Measurements from ENCODE around the gene RNASE1. TPM values are rescaled to one million over a fixed set of nuclear protein-coding genes. Genes with fewer than 3 reads are reported as not detected.

The RNASE1 gene
- total and polyA plus RNA-seq, 2 donors (not counting 3 experiments of a cell fraction or from before 2014, with no cell fraction given): 182 to 909 TPM

DNA sequence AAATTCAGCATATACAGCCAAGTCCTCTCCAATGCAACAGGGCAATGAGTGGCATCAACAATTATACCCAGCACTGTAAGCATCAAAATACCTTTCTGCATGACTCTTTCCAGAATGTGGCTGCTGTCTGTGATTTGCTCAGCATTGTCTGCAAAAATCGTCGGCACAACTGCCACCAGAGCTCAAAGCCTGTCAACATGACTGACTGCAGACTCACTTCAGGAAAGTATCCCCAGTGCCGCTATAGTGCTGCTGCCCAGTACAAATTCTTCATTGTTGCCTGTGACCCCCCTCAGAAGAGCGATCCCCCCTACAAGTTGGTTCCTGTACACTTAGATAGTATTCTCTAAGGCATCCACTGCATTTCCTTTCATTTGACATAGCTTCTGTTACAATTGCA lies 20.8 kb downstream of the RNASE1 start:
- dilution Hi-C loops (cut with MboI; ENCODE audit: extremely low pct_ligation_motif_present, low sequenced_read_pairs): no loop called here
- FAIRE-seq: peak; percentile 59

More for the DNA sequence above, 20.8 kb downstream of the RNASE1 start:
- peaks cover 2 to 10% of the 10 kb centered on the region in 2 experiments for H3K27me3 ChIP-seq (ENCODE audit: control insufficient read depth in 2 of 2, insufficient read depth in 2 of 2, low read length in 2 of 2)
- ChIA-PET POLR2A (interaction anchor here (1.8 kb wide), 1 partner anchor 18 kb away, joined by 7 read pairs; no protein-coding TSS in a partner anchor), CTCF (interaction anchor here (0.6 to 2.4 kb wide), 8 partner anchors 13 to 89 kb away, joined by 4 to 20 read pairs (median 6); partner anchors contain the start of gene RNASE1)
- peaks cover 20% of the 10 kb centered on the region for H3K4me1 ChIP-seq (ENCODE audit: control insufficient read depth, extremely low read depth, insufficient read depth, low read length)
- no TSS peak for BruUV-seq (replicated peaks)
- H3K36me3 ChIP-seq (ENCODE audit: control insufficient read depth in 2 of 2, extremely low read depth in 1 of 2, insufficient read depth in 2 of 2, low read length in 2 of 2): no peaks in the 10 kb centered on the region
- H3K9ac ChIP-seq (replicated peaks; ENCODE audit: extremely low read depth, insufficient read depth, low read length): peak overlapping the region; percentile 38
- no peaks in the 10 kb centered on the region for H3K79me2 ChIP-seq (ENCODE audit: control insufficient read depth, insufficient read depth, low read length)
- DNase-seq (ENCODE audit: low read depth, low spot score): peak; percentile 32
- intact Hi-C loops (cut with micrococcal nuclease): loop anchor here (1.0 to 10.0 kb wide), 4 partner anchors 7 to 193 kb away; partner anchors contain the start of gene RNASE1
- H3K9me1 ChIP-seq (replicated peaks; ENCODE audit: control insufficient read depth, extremely low read depth, insufficient read depth, low read length): no peaks in the 10 kb centered on the region
- H3K9me3 ChIP-seq (replicated peaks; ENCODE audit: control insufficient read depth, insufficient read depth, low read length): no peaks in the 10 kb centered on the region
- peak overlapping the region; percentile 84 for H3K4me2 ChIP-seq (ENCODE audit: insufficient read depth, low read length)
- H2AFZ ChIP-seq (ENCODE audit: low read depth, low read length): peak overlapping the region; percentile 72
- no peaks in the 10 kb centered on the region for H4K20me1 ChIP-seq (replicated peaks; ENCODE audit: control insufficient read depth, extremely low read depth, insufficient read depth, low read length)
- H3K4me3 ChIP-seq (replicated peaks in 1 of 3; ENCODE audit: insufficient read depth in 1 of 3, low read depth in 1 of 3, low read length in 3 of 3): peak overlapping the region in 1 of 3 experiments; percentile 35
- H3K27ac ChIP-seq (ENCODE audit: insufficient read depth, low read depth, low read length): no peak overlapping the region
- TF ChIP-seq, protein P1, sequence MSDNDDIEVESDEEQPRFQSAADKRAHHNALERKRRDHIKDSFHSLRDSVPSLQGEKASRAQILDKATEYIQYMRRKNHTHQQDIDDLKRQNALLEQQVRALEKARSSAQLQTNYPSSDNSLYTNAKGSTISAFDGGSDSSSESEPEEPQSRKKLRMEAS (IDR thresholded peaks at IDR 0.05; ENCODE audit: insufficient read depth, insufficient read length): no peak
- TF ChIP-seq POLR2AphosphoS5 (IDR thresholded peaks at IDR 0.05; ENCODE audit: insufficient read depth, low read depth, low read length) (no peak), GATA2 (IDR thresholded peaks at IDR 0.05; ENCODE audit: insufficient read depth, insufficient read length, low read depth, low read length) (no peak), EZH2 (IDR thresholded peaks at IDR 0.05; ENCODE audit: borderline replicate concordance, low read depth, low read length, severe bottlenecking) (no peak), MYC (IDR thresholded peaks at IDR 0.05; ENCODE audit: low read depth, low read length) (no peak)
- TF ChIP-seq, protein P2, sequence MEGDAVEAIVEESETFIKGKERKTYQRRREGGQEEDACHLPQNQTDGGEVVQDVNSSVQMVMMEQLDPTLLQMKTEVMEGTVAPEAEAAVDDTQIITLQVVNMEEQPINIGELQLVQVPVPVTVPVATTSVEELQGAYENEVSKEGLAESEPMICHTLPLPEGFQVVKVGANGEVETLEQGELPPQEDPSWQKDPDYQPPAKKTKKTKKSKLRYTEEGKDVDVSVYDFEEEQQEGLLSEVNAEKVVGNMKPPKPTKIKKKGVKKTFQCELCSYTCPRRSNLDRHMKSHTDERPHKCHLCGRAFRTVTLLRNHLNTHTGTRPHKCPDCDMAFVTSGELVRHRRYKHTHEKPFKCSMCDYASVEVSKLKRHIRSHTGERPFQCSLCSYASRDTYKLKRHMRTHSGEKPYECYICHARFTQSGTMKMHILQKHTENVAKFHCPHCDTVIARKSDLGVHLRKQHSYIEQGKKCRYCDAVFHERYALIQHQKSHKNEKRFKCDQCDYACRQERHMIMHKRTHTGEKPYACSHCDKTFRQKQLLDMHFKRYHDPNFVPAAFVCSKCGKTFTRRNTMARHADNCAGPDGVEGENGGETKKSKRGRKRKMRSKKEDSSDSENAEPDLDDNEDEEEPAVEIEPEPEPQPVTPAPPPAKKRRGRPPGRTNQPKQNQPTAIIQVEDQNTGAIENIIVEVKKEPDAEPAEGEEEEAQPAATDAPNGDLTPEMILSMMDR (IDR thresholded peaks at IDR 0.05; ENCODE audit: extremely low read depth in 1 of 2, insufficient read depth in 1 of 2, low read depth in 1 of 2, low read length in 2 of 2): no peak
